ENCODE data around the gene SIMC1. TPM values are rescaled to one million over a fixed set of nuclear protein-coding genes. Genes with fewer than 3 reads are reported as not detected.

The SIMC1 gene
- total RNA-seq, 2 experiments from 2014 or later: 33.6 to 57.5 TPM

DNA sequence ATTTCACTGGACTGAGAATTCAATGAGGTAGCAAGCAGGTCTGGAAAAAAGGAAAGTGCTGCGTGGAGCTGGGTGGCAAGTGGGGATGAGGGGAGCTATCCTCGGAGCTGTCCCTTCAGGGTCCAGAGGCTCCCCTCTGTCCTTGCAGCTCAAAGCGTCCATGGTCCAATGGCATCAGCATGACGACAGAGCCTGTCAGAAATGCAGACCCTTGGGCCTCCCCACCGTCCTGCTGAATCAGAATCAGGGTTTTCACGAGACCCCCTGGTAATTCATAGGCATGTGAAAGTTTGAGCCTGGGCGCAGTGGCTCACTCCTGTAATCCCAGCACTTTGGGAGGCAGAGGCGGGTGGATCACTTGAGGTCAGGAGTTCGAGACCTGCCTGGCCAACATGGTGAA is 155.9 kb downstream of the SIMC1 start:
- POLR2A ChIA-PET: interaction anchor here (0.9 kb wide), 1 partner anchor 15 kb away, joined by 6 read pairs; no protein-coding TSS in a partner anchor
- CTCF ChIA-PET (ENCODE audit: unreplicated experiment): no interaction called here
- no TSS peak for BruUV-seq (replicated peaks)

DNA sequence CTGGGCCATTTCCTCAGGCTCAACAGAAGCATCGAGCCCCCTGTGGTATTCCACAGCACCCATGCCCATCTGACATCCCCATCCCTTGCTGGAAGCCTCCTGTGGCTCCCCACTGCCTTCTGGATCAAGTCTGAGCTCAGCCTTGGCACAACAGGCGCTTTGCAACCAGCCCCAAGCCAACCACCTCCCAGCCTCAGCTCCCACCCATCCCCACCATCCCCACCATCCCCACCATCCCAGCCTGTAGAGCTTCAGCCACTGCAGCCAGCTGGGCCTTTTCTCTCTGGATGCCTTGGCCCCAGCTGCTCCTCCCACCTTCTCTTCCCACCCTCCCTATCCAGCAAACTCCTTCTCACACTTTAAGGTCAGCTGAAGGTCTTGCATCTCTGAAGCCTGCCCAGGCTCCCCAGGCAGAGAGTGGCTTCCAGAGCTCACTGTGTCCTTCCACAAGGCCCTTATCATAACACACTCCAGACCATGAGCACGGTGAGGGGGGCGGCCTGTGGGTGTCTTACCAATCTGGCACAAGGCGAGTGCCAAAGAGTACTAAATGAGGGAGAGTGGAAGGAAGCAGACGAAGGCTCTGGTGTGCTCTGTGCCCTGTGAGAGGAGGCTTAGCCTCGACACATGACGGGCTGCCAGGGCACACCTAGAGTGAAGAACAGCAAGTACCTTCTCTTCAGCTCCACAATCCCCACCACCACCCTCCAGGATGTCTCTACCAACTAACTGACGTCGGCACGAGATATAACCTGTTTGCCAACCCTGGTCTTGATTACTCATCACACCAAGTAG is 156.9 kb downstream of the SIMC1 start:
- Histone ChIP-seq H3K9me3 (ENCODE audit: low read length) (no peaks in the 10 kb centered on the region), H3K4me2 (ENCODE audit: low read length) (no peak overlapping the region), H4K20me1 (ENCODE audit: insufficient read depth, low read length) (no peaks in the 10 kb centered on the region), H3K79me2 (ENCODE audit: insufficient read depth, low read depth, low read length) (peaks cover 9% of the 10 kb centered on the region; the same call in 1 of the 2 replicates), H3K27ac (ENCODE audit: low read depth, low read length, poor library complexity, severe bottlenecking) (no peak overlapping the region), H3K4me1 (ENCODE audit: insufficient read depth, low read length, poor library complexity, severe bottlenecking) (peaks cover 4% of the 10 kb centered on the region), H2AFZ (ENCODE audit: low read length) (no peak overlapping the region), H3K9me2 (ENCODE audit: insufficient read depth, low read length) (no peaks in the 10 kb centered on the region), H3K36me3 (ENCODE audit: insufficient read depth, low read length) (peaks cover 38% of the 10 kb centered on the region), H3K4me3 (ENCODE audit: low read depth, low read length, poor library complexity, severe bottlenecking) (no peak overlapping the region)
- no peak for TF ChIP-seq EZH2phosphoT487 (IDR thresholded peaks at IDR 0.05; ENCODE audit: borderline replicate concordance, low read depth, low read length)
- TF ChIP-seq, protein P1, sequence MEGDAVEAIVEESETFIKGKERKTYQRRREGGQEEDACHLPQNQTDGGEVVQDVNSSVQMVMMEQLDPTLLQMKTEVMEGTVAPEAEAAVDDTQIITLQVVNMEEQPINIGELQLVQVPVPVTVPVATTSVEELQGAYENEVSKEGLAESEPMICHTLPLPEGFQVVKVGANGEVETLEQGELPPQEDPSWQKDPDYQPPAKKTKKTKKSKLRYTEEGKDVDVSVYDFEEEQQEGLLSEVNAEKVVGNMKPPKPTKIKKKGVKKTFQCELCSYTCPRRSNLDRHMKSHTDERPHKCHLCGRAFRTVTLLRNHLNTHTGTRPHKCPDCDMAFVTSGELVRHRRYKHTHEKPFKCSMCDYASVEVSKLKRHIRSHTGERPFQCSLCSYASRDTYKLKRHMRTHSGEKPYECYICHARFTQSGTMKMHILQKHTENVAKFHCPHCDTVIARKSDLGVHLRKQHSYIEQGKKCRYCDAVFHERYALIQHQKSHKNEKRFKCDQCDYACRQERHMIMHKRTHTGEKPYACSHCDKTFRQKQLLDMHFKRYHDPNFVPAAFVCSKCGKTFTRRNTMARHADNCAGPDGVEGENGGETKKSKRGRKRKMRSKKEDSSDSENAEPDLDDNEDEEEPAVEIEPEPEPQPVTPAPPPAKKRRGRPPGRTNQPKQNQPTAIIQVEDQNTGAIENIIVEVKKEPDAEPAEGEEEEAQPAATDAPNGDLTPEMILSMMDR (conservative IDR thresholded peaks at IDR 0.05; ENCODE audit: low read length): no peak
- ChIA-PET CTCF (ENCODE audit: unreplicated experiment) (no interaction called here), POLR2A (interaction anchor here (0.9 kb wide), 2 partner anchors 33 to 54 kb away, joined by 3 to 4 read pairs; no protein-coding TSS in a partner anchor)
- BruUV-seq (replicated peaks): no TSS peak
- intact Hi-C loops (cut with micrococcal nuclease; ENCODE audit: unreplicated experiment): no loop called here
- DNase-seq (ENCODE audit: low spot score): no peak

More for the DNA sequence above, 155.9 kb downstream of the SIMC1 start:
- TF ChIP-seq, protein P1 (conservative IDR thresholded peaks at IDR 0.05; ENCODE audit: low read length): no peak
- no peak for TF ChIP-seq EZH2phosphoT487 (IDR thresholded peaks at IDR 0.05; ENCODE audit: borderline replicate concordance, low read depth, low read length)
- H4K20me1 ChIP-seq (ENCODE audit: insufficient read depth, low read length): no peaks in the 10 kb centered on the region
- H3K79me2 ChIP-seq (ENCODE audit: insufficient read depth, low read depth, low read length): peaks cover 19% of the 10 kb centered on the region; the same call in 1 of the 2 replicates
- no peak overlapping the region for H3K27ac ChIP-seq (ENCODE audit: low read depth, low read length, poor library complexity, severe bottlenecking)
- peaks cover 39% of the 10 kb centered on the region for H3K36me3 ChIP-seq (ENCODE audit: insufficient read depth, low read length)
- intact Hi-C loops (cut with micrococcal nuclease; ENCODE audit: unreplicated experiment): no loop called here
- peaks cover 5% of the 10 kb centered on the region for H3K4me1 ChIP-seq (ENCODE audit: insufficient read depth, low read length, poor library complexity, severe bottlenecking)
- DNase-seq (ENCODE audit: low spot score): no peak
- no peak overlapping the region for H2AFZ ChIP-seq (ENCODE audit: low read length)
- no peak overlapping the region for H3K4me2 ChIP-seq (ENCODE audit: low read length)
- H3K9me2 ChIP-seq (ENCODE audit: insufficient read depth, low read length): no peaks in the 10 kb centered on the region
- no peaks in the 10 kb centered on the region for H3K9me3 ChIP-seq (ENCODE audit: low read length)
- H3K4me3 ChIP-seq (ENCODE audit: low read depth, low read length, poor library complexity, severe bottlenecking): no peak overlapping the region

Small RNA genes lying within 50 kb of the gene (microRNA-seq; reads per million reads assigned to microRNA genes)
- not detected for gene MIR1271 (ENCODE audit: borderline replicate concordance)

Small RNA genes lying within 50 kb of the gene (small RNA-seq; reads per million reads assigned to genes)
- not detected for gene MIR1271

Other genes starting within 250 kb of the SIMC1 start
- gene KIAA1191, start 123.3 kb downstream of the SIMC1 start, total RNA-seq (2014; rRNA removed; shearing (Covaris generic)): 27.5 and 33.3 TPM in 2 replicates
- 41.2 and 42.1 TPM in 2 replicates for gene KIAA1191, start 123.3 kb downstream of the SIMC1 start, total RNA-seq (2022)
- gene ARL10, start 127.1 kb downstream of the SIMC1 start, total RNA-seq (2014; rRNA removed; shearing (Covaris generic)): 0.03 TPM in 1 of 2 replicates, not detected in the other
- 0.04 and 0.06 TPM in 2 replicates for gene ARL10, start 127.1 kb downstream of the SIMC1 start, total RNA-seq (2022)
- gene NOP16, start 150.2 kb downstream of the SIMC1 start, total RNA-seq (2014; rRNA removed; shearing (Covaris generic)): 83.8 and 91.5 TPM in 2 replicates
- 63.8 and 86.4 TPM in 2 replicates for gene NOP16, start 150.2 kb downstream of the SIMC1 start, total RNA-seq (2022)
- 140 and 223 TPM in 2 replicates for gene HIGD2A, start 150.3 kb downstream of the SIMC1 start, total RNA-seq (2014; rRNA removed; shearing (Covaris generic))
- gene HIGD2A, start 150.3 kb downstream of the SIMC1 start, total RNA-seq (2022): 145 and 155 TPM in 2 replicates
- 53.4 and 69.2 TPM in 2 replicates for gene CLTB, start 178.1 kb downstream of the SIMC1 start, total RNA-seq (2014; rRNA removed; shearing (Covaris generic))
- 44.5 and 53.0 TPM in 2 replicates for gene CLTB, start 178.1 kb downstream of the SIMC1 start, total RNA-seq (2022)
- gene FAF2, start 210.0 kb downstream of the SIMC1 start, total RNA-seq (2014; rRNA removed; shearing (Covaris generic)): 27.9 and 36.9 TPM in 2 replicates
- 46.4 and 49.7 TPM in 2 replicates for gene FAF2, start 210.0 kb downstream of the SIMC1 start, total RNA-seq (2022)